Measurements from ENCODE around the gene DUOX1. TPM values are rescaled to one million over a fixed set of nuclear protein-coding genes. Genes with fewer than 3 reads are reported as not detected.
"Not testable (repeated sequence)": the region's sequence is repeated elsewhere in the genome, so short reads cannot be mapped to it uniquely, and the experiment has no call there.

DUOX1 gene
- 1 to 10 TPM in 7 of 8 experiments, under 1 TPM in 1; 0.72 to 3.0 (median 1.4) TPM for total RNA-seq

GRCh38 chr15:45129651-45130129 lies at the start of gene DUOX1, which contains the start of gene DUOXA1:
DUOX1 (plus strand) TSS chr15:45129994; CDS start chr15:45131967, 1,973 bp downstream.
DUOXA1 (minus strand) TSS chr15:45129879; CDS start chr15:45123014, 6,865 bp downstream.
- no CpG with 5 or more reads among the region's 46 CpGs for WGBS, 10 experiments
- in situ Hi-C loops (cut with MboI; ENCODE audit: low pct_unique_long_range_greater_than_20kb in 2 of 9, low sequenced_read_pairs in 9 of 9, unreplicated experiment in 9 of 9) = no loop called here
- peak; percentile 14 to 91 (median 72) for ATAC-seq (replicated peaks in 6 of 8)
- H3K4me3 ChIP-seq = peak within 1 kb of the TSS in 1 of 5 donors; percentile 6
- no peaks in the 10 kb centered on the region for H3K4me1 ChIP-seq (replicated peaks in 1 of 2)
- H3K27ac ChIP-seq = no peak within 1 kb of the TSS

GRCh38 chr15:45080593-45080992 lies 49.2 kb upstream of the DUOX1 start:
- H3K27ac ChIP-seq; ATAC-seq (replicated peaks in 6 of 8); H3K4me3 ChIP-seq; H3K4me1 ChIP-seq (replicated peaks in 1 of 2); in situ Hi-C loops (cut with MboI; ENCODE audit: low pct_unique_long_range_greater_than_20kb in 2 of 9, low sequenced_read_pairs in 9 of 9, unreplicated experiment in 9 of 9): not testable (repeated sequence)
- no CpG with 5 or more reads among the region's 3 CpGs for WGBS, 10 experiments

GRCh38 chr15:45082412-45082811 lies 47.4 kb upstream of the DUOX1 start:
- H3K27ac ChIP-seq; ATAC-seq (replicated peaks in 6 of 8); H3K4me3 ChIP-seq; in situ Hi-C loops (cut with MboI; ENCODE audit: low pct_unique_long_range_greater_than_20kb in 2 of 9, low sequenced_read_pairs in 9 of 9, unreplicated experiment in 9 of 9); H3K4me1 ChIP-seq (replicated peaks in 1 of 2): not testable (repeated sequence)
- WGBS, 10 experiments = 75 to 77% methylated on average over 4 to 5 of the region's 10 CpGs; no CpG with 5 or more reads in 8 of the 10 experiments

DNA sequence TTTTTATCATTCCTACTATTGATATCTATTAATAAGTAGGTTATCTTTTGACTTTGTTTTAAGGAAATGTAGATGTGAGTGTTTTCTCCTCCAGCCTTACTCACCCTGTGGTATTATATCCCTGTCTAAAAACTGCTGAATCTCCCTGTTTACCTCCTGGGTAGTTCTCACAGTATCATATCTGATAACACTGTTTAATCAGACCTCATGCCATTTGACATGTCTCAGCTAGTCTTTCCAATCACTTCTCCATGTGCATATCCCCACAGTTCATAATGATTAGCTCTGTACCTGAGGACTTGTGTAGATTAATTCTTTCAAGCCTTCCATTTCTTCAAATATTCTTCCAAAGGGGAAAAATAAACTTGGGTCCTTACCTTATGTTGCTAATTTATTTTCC lies 46.6 kb upstream of the DUOX1 start:
- Histone ChIP-seq H3K27ac (no peak overlapping the region), H3K4me3 (no peak overlapping the region), H3K4me1 (replicated peaks in 1 of 2) (peaks cover 0 to under 1% of the 10 kb centered on the region in 2 donors)
- no peak for ATAC-seq (replicated peaks in 6 of 8)
- in situ Hi-C loops (cut with MboI; ENCODE audit: low pct_unique_long_range_greater_than_20kb in 2 of 9, low sequenced_read_pairs in 9 of 9, unreplicated experiment in 9 of 9) = no loop called here

- Histone ChIP-seq H3K4me1 (replicated peaks in 1 of 2) (peaks cover 6% of the 10 kb centered on the region in 2 donors), H3K27ac (no peak overlapping the region), H3K4me3 (no peak overlapping the region)
- no peak for ATAC-seq (replicated peaks in 6 of 8)
- 11 to 94% (median 49%) methylated on average over 1 to 3 of the region's 3 CpGs; no CpG with 5 or more reads in 1 of the 10 experiments for WGBS, 10 experiments
- in situ Hi-C loops (cut with MboI; ENCODE audit: low pct_unique_long_range_greater_than_20kb in 2 of 9, low sequenced_read_pairs in 9 of 9, unreplicated experiment in 9 of 9) = no loop called here
Measured at GRCh38 chr15:45084163-45084562, 45.6 kb upstream of the DUOX1 start.

DNA sequence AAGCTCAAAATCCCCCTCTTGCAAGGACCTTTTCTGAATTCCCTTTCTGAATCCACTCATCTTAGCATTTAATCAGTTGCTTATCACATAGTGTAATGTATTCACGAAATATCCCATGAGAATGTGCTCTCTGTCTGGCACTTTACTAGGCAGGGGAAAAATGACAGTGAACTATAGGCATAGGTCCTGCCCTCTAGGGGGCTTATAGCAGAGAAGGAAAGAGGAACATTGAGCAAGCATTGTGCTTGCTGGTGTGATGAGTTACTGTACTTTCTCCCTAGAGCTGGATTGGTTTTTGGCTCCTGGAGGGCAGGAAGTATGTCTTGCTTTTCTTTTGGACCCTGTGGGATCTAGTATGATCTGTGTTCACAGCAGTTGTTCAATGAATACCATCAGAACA lies 42.3 kb upstream of the DUOX1 start:
- H3K4me1 ChIP-seq (replicated peaks in 1 of 2) = peaks cover 6 to 8% of the 10 kb centered on the region in 2 donors
- no peak overlapping the region for H3K4me3 ChIP-seq
- 0 to 54% (median 8%) methylated on average over 1 of the region's 1 CpG; no CpG with 5 or more reads in 6 of the 10 experiments for WGBS, 10 experiments
- H3K27ac ChIP-seq = no peak overlapping the region
- in situ Hi-C loops (cut with MboI; ENCODE audit: low pct_unique_long_range_greater_than_20kb in 2 of 9, low sequenced_read_pairs in 9 of 9, unreplicated experiment in 9 of 9) = no loop called here
- no peak for ATAC-seq (replicated peaks in 6 of 8)

- in situ Hi-C loops (cut with MboI; ENCODE audit: low pct_unique_long_range_greater_than_20kb in 2 of 9, low sequenced_read_pairs in 9 of 9, unreplicated experiment in 9 of 9) = no loop called here
- ATAC-seq (replicated peaks in 6 of 8) = peak in 6 of 8 experiments; percentile 20 to 98 (median 70)
Measured at GRCh38 chr15:45088801-45089711, 40.7 kb upstream of the DUOX1 start.

DNA sequence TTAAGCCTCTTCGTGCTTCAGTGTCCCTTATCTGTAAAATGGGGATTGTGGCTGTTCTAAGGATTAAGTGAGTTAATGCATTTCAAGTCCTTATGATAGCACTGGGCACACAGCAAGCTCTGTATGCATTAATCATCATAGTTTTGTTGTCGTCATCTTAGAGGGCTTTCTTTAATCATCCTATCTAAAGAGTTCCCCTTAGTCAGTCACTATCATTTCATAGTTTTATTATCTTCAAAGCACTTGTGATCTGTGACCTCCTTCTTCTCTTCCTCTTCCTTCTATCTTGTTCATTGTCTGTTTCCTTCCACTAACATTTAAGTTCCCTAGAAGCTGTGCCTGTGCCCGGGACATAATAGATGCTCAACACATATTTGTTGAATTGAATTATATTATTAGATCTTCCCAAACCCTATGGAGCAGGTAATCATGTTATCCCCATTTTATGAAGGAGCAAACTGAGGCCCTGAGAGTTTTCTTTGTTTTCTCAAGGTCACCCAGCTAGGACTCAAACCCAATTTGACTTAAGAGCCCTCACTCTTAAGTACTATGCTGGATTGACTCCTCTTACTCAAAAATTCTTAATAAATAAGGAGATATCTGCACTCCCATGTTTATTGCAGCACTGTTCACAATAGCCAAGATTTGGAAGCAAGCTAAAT lies 40.0 kb upstream of the DUOX1 start:
- in situ Hi-C loops (cut with MboI; ENCODE audit: low pct_unique_long_range_greater_than_20kb in 2 of 9, low sequenced_read_pairs in 9 of 9, unreplicated experiment in 9 of 9) = no loop called here
- 19 to 75% (median 44%) methylated on average over 1 to 3 of the region's 3 CpGs for WGBS, 10 experiments
- no peak overlapping the region for H3K4me3 ChIP-seq
- no peak overlapping the region for H3K27ac ChIP-seq
- ATAC-seq (replicated peaks in 6 of 8) = no peak
- peaks cover 6 to 8% of the 10 kb centered on the region in 2 donors for H3K4me1 ChIP-seq (replicated peaks in 1 of 2)

More at GRCh38 chr15:45088801-45089711, 40.7 kb upstream of the DUOX1 start:
- 33 to 100% (median 81%) methylated on average over 1 to 8 of the region's 10 CpGs; no CpG with 5 or more reads in 2 of the 10 experiments for WGBS, 10 experiments
- H3K4me1 ChIP-seq (replicated peaks in 1 of 2) = peaks cover 6 to 8% of the 10 kb centered on the region in 2 donors
- no peak overlapping the region for H3K4me3 ChIP-seq
- H3K27ac ChIP-seq = peak overlapping the region in 1 of 2 donors; percentile 46

DNA sequence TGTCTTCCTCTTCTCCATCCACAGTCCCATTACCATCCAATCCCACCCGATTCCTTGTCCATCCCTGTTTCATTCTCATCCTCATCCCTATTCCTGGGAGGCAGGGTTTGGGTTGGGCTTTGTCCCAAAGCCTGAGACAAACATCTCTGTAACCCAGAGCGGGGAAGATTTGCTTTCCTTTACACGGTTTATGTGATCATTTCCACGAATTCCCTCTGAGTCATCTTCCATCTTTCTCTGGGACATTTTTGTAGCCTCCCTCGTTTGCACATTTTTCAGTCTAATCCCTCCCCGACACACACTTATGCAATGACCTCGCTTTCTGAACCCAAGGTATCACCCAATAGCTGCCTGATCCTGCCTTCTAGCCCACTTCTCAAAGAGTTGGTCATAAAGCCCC lies 38.6 kb upstream of the DUOX1 start:
- Histone ChIP-seq H3K4me3 (no peak overlapping the region), H3K4me1 (replicated peaks in 1 of 2) (peaks cover 6 to 8% of the 10 kb centered on the region in 2 donors), H3K27ac (no peak overlapping the region)
- in situ Hi-C loops (cut with MboI; ENCODE audit: low pct_unique_long_range_greater_than_20kb in 2 of 9, low sequenced_read_pairs in 9 of 9, unreplicated experiment in 9 of 9) = no loop called here
- ATAC-seq (replicated peaks in 6 of 8) = peak in 4 of 8 experiments; percentile 49 to 88 (median 70)
- WGBS, 10 experiments = 0 to 53% (median 13%) methylated on average over 1 to 7 of the region's 7 CpGs

DNA sequence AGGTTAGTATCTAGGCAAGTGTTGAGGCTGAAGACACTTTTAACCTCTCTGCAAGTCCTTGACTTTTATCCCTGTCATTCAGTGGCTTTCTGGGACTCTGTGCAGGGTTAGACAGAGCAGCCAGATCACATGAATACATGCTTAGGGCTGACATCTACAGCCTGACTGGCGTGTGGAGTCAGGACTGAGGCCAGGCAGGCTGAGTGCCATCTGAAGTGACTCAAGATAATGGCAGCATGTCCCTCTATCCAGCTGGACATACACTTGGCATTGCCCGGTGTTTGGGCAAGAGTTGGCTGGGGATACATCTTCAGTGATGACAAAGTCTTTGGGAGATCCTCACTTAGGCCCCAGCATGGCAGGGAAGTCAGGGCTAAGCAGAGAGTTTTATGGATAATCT lies 38.2 kb upstream of the DUOX1 start:
- H3K4me3 ChIP-seq = no peak overlapping the region
- H3K4me1 ChIP-seq (replicated peaks in 1 of 2) = peaks cover 6 to 8% of the 10 kb centered on the region in 2 donors
- ATAC-seq (replicated peaks in 6 of 8) = peak in 2 of 8 experiments; percentile 37 to 56
- no peak overlapping the region for H3K27ac ChIP-seq
- in situ Hi-C loops (cut with MboI; ENCODE audit: low pct_unique_long_range_greater_than_20kb in 2 of 9, low sequenced_read_pairs in 9 of 9, unreplicated experiment in 9 of 9) = no loop called here
- WGBS, 10 experiments = 0 to 71% (median 28%) methylated on average over 1 to 2 of the region's 2 CpGs; no CpG with 5 or more reads in 4 of the 10 experiments

GRCh38 chr15:45093013-45093412 lies 36.8 kb upstream of the DUOX1 start:
- in situ Hi-C loops (cut with MboI; ENCODE audit: low pct_unique_long_range_greater_than_20kb in 2 of 9, low sequenced_read_pairs in 9 of 9, unreplicated experiment in 9 of 9) = no loop called here
- Histone ChIP-seq H3K4me3 (no peak overlapping the region), H3K4me1 (replicated peaks in 1 of 2) (peaks cover 6 to 8% of the 10 kb centered on the region in 2 donors), H3K27ac (no peak overlapping the region)
- no peak for ATAC-seq (replicated peaks in 6 of 8)
- 40 to 87% (median 80%) methylated on average over 1 to 4 of the region's 4 CpGs; no CpG with 5 or more reads in 1 of the 10 experiments for WGBS, 10 experiments

DNA sequence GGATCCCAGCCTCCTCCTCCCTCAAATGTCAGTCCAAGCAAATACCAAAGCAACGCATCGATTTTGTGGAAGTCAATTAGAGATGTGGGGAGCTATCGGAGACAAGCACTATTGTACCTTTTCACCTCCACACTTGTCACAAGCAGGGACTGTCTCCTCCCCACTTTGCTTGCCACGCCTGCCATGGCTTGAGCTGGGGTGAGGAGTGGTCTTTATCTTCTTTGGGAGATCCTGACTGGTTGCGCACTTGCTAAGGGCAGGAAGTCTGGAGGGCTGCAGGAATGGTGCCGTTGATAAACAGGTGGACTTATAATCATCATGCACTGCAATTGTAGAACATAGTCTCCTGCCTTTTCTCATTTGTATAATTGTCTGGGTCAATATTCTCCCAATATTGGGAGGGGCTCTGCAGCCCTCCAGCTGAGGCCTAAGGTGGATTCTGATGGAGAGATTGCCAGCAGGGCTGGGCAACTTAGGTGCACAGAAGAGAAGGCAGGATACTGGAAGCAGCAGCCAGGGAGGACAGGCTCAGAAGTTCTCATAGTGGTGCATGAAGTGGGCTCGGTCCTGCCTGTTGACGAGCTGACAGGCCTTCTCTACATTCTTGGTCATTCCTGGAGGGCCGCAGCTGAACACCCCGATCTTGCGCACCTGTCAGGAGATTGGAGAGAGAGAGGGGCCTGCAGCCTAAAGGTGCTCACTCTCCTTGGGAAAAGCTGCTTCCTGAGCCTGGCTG lies 36.0 kb upstream of the DUOX1 start:
- no peak overlapping the region for H3K27ac ChIP-seq
- no peak for ATAC-seq (replicated peaks in 6 of 8)
- H3K4me1 ChIP-seq (replicated peaks in 1 of 2) = peaks cover 3 to 4% of the 10 kb centered on the region in 2 donors
- WGBS, 10 experiments = 0 to 100% (median 79%) methylated on average over 1 to 4 of the region's 11 CpGs; no CpG with 5 or more reads in 2 of the 10 experiments
- in situ Hi-C loops (cut with MboI; ENCODE audit: low pct_unique_long_range_greater_than_20kb in 2 of 9, low sequenced_read_pairs in 9 of 9, unreplicated experiment in 9 of 9) = no loop called here
- no peak overlapping the region for H3K4me3 ChIP-seq
